Panc1 (cell line): Measurements from ENCODE around the gene GNS.

Experiments used
- CTCF ChIP-seq: fragments of 450-650 bp; IDR thresholded peaks from 2 replicates; pipeline ENCODE4 v1.5.1; 2017; ENCODE audit warnings: mild to moderate bottlenecking
- POLR2AphosphoS5 ChIP-seq: IDR thresholded peaks from 2 replicates; pipeline ENCODE4 v1.6.1; 2012; ENCODE audit warnings: mild to moderate bottlenecking, low read depth, low read length, moderate library complexity
- REST ChIP-seq, 2 experiments: IDR thresholded peaks; 2 replicates each; pipeline ENCODE4 v1.6.1; 2011 to 2012; ENCODE audit warnings: low read depth in 2 of 2, control low read depth in 1 of 2, low read length in 1 of 2, mild to moderate bottlenecking in 1 of 2, moderate library complexity in 1 of 2; ENCODE audit not compliant: insufficient read depth in 1 of 2
- SIN3A ChIP-seq: IDR thresholded peaks from 2 replicates; pipeline ENCODE4 v1.6.1; 2012; ENCODE audit warnings: low read depth, mild to moderate bottlenecking, low read length, moderate library complexity, borderline replicate concordance; ENCODE audit not compliant: insufficient read depth

- TF ChIP-seq CTCF (no peak), SIN3A (no peak), POLR2AphosphoS5 (no peak), REST (IDR thresholded peaks at IDR 0.05; ENCODE audit: insufficient read depth in 1 of 2, low read depth in 2 of 2, low read length in 1 of 2) (no peak)
Measured at GRCh38 chr12:64794305-64794704, 35.1 kb upstream of the GNS start.
